ENCODE measurements around the gene PRICKLE2. TPM values are rescaled to one million over a fixed set of nuclear protein-coding genes. Genes with fewer than 3 reads are reported as not detected.

PRICKLE2 gene
- total and polyA plus RNA-seq, 2 donors (not counting 3 experiments of a cell fraction or from before 2014, with no cell fraction given) = 3.0 to 7.1 TPM

DNA sequence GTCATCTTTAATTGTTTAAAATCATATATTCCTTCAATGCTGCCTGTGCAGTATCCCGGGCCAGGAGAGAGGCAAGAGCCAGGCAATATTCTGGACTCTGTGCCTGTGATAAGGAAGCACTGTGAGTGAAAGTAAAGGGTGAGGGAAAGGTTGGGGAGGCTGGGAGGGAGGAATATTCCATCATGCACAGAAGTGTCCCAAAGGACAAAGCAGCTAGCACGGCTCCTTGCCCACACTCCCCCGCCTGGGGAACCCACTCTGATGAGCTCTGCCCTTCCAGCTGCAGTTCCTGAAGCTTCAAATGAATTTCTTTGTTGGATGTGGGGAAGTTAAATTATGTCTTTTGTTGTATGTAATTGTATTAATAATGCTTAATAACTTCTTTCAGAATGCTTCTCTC is 1.5 kb upstream of the PRICKLE2 start:
- no peaks in the 10 kb centered on the region for H4K20me1 ChIP-seq (replicated peaks; ENCODE audit: control insufficient read depth, extremely low read depth, insufficient read depth, low read length)
- H3K4me3 ChIP-seq (replicated peaks in 1 of 3; ENCODE audit: insufficient read depth in 1 of 3, low read depth in 1 of 3, low read length in 3 of 3) = no peak overlapping the region
- no peaks in the 10 kb centered on the region for H3K9me3 ChIP-seq (replicated peaks; ENCODE audit: control insufficient read depth, insufficient read depth, low read length)
- H3K79me2 ChIP-seq (ENCODE audit: control insufficient read depth, insufficient read depth, low read length) = no peaks in the 10 kb centered on the region
- no peak overlapping the region for H3K9ac ChIP-seq (replicated peaks; ENCODE audit: extremely low read depth, insufficient read depth, low read length)
- no peaks in the 10 kb centered on the region for H3K9me1 ChIP-seq (replicated peaks; ENCODE audit: control insufficient read depth, extremely low read depth, insufficient read depth, low read length)
- dilution Hi-C loops (cut with MboI; ENCODE audit: extremely low pct_ligation_motif_present, low sequenced_read_pairs) = no loop called here
- intact Hi-C loops (cut with micrococcal nuclease) = no loop called here
- no peak overlapping the region for H2AFZ ChIP-seq (ENCODE audit: low read depth, low read length)
- no TSS peak for BruUV-seq (replicated peaks)
- no peak for TF ChIP-seq GATA2 (IDR thresholded peaks at IDR 0.05; ENCODE audit: insufficient read depth, insufficient read length, low read depth, low read length)
- TF ChIP-seq EZH2 (IDR thresholded peaks at IDR 0.05; ENCODE audit: borderline replicate concordance, low read depth, low read length, severe bottlenecking) = no peak
- TF ChIP-seq POLR2AphosphoS5 (IDR thresholded peaks at IDR 0.05; ENCODE audit: insufficient read depth, low read depth, low read length) = no peak
- no peak for TF ChIP-seq JUN (IDR thresholded peaks at IDR 0.05; ENCODE audit: borderline replicate concordance, insufficient read depth, insufficient read length, low read depth)
- TF ChIP-seq MYC (IDR thresholded peaks at IDR 0.05; ENCODE audit: low read depth, low read length) = no peak
- TF ChIP-seq FOS (IDR thresholded peaks at IDR 0.05; ENCODE audit: borderline replicate concordance, insufficient read depth, low read length) = no peak
- TF ChIP-seq, protein P1, sequence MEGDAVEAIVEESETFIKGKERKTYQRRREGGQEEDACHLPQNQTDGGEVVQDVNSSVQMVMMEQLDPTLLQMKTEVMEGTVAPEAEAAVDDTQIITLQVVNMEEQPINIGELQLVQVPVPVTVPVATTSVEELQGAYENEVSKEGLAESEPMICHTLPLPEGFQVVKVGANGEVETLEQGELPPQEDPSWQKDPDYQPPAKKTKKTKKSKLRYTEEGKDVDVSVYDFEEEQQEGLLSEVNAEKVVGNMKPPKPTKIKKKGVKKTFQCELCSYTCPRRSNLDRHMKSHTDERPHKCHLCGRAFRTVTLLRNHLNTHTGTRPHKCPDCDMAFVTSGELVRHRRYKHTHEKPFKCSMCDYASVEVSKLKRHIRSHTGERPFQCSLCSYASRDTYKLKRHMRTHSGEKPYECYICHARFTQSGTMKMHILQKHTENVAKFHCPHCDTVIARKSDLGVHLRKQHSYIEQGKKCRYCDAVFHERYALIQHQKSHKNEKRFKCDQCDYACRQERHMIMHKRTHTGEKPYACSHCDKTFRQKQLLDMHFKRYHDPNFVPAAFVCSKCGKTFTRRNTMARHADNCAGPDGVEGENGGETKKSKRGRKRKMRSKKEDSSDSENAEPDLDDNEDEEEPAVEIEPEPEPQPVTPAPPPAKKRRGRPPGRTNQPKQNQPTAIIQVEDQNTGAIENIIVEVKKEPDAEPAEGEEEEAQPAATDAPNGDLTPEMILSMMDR (IDR thresholded peaks at IDR 0.05; ENCODE audit: extremely low read depth in 1 of 2, insufficient read depth in 1 of 2, low read depth in 1 of 2, low read length in 2 of 2) = no peak
- TF ChIP-seq POLR2A (IDR thresholded peaks at IDR 0.05; ENCODE audit: low read depth, low read length) = no peak
- TF ChIP-seq, protein P2, sequence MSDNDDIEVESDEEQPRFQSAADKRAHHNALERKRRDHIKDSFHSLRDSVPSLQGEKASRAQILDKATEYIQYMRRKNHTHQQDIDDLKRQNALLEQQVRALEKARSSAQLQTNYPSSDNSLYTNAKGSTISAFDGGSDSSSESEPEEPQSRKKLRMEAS (IDR thresholded peaks at IDR 0.05; ENCODE audit: insufficient read depth, insufficient read length) = no peak
- FAIRE-seq (no peak), DNase-seq (ENCODE audit: low read depth, low spot score) (no peak)
- no peaks in the 10 kb centered on the region for H3K36me3 ChIP-seq (ENCODE audit: control insufficient read depth in 2 of 2, extremely low read depth in 1 of 2, insufficient read depth in 2 of 2, low read length in 2 of 2)
- H3K4me1 ChIP-seq (ENCODE audit: control insufficient read depth, extremely low read depth, insufficient read depth, low read length) = peaks cover 19% of the 10 kb centered on the region
- ChIA-PET CTCF (interaction anchor here (1.7 to 2.9 kb wide), 3 partner anchors 15 to 174 kb away, joined by 4 to 11 read pairs (median 8); no protein-coding TSS in a partner anchor), POLR2A (no interaction called here)
- H3K4me2 ChIP-seq (ENCODE audit: insufficient read depth, low read length) = no peak overlapping the region
- no peaks in the 10 kb centered on the region for H3K27me3 ChIP-seq (ENCODE audit: control insufficient read depth in 2 of 2, insufficient read depth in 2 of 2, low read length in 2 of 2)
- H3K27ac ChIP-seq (ENCODE audit: insufficient read depth, low read depth, low read length) = no peak overlapping the region
